ENCODE data around the gene HOXB13.

DNA sequence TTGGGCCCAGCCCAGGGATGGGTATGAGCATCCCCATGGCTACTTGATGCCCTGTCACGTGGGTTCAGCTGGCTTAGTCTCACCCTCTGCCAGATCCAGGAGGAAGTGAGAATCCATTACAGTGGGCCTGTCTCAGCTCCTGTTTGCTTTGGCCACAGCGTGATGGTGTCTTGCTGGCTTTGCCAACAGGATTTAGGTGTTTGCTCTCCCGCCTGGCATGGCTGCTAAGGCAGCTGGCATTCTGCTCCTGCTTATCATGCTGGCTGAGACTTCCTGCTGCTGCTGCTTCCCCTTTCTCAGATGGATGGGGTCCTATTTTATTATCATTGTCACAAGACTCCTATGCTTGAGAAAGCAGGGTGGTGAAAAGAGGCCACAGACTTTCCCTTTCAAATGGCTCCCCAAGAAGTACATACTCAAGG is 28.3 kb upstream of the HOXB13 start:
- TF ChIP-seq, protein P1, sequence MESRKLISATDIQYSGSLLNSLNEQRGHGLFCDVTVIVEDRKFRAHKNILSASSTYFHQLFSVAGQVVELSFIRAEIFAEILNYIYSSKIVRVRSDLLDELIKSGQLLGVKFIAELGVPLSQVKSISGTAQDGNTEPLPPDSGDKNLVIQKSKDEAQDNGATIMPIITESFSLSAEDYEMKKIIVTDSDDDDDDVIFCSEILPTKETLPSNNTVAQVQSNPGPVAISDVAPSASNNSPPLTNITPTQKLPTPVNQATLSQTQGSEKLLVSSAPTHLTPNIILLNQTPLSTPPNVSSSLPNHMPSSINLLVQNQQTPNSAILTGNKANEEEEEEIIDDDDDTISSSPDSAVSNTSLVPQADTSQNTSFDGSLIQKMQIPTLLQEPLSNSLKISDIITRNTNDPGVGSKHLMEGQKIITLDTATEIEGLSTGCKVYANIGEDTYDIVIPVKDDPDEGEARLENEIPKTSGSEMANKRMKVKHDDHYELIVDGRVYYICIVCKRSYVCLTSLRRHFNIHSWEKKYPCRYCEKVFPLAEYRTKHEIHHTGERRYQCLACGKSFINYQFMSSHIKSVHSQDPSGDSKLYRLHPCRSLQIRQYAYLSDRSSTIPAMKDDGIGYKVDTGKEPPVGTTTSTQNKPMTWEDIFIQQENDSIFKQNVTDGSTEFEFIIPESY (IDR thresholded peaks at IDR 0.05; ENCODE audit: borderline replicate concordance, low read depth): no peak
- TF ChIP-seq POLR2AphosphoS5 (IDR thresholded peaks at IDR 0.05; ENCODE audit: low read depth, low read length) (no peak), CHD2 (IDR thresholded peaks at IDR 0.05; ENCODE audit: low read length, partially characterized antibody) (no peak), TAF1 (IDR thresholded peaks at IDR 0.05; ENCODE audit: borderline replicate concordance, low read depth, low read length) (no peak), EZH2phosphoT487 (IDR thresholded peaks at IDR 0.05; ENCODE audit: borderline replicate concordance, low read depth) (no peak), JUND (IDR thresholded peaks at IDR 0.05) (no peak), SIN3A (IDR thresholded peaks at IDR 0.05; ENCODE audit: borderline replicate concordance, low read depth, low read length) (no peak), NFIC (IDR thresholded peaks at IDR 0.05; ENCODE audit: borderline replicate concordance) (no peak), RAD21 (IDR thresholded peaks at IDR 0.05; ENCODE audit: low read length) (no peak), FOXM1 (IDR thresholded peaks at IDR 0.05; ENCODE audit: low read depth) (no peak)
- TF ChIP-seq, protein P2, sequence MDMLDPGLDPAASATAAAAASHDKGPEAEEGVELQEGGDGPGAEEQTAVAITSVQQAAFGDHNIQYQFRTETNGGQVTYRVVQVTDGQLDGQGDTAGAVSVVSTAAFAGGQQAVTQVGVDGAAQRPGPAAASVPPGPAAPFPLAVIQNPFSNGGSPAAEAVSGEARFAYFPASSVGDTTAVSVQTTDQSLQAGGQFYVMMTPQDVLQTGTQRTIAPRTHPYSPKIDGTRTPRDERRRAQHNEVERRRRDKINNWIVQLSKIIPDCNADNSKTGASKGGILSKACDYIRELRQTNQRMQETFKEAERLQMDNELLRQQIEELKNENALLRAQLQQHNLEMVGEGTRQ (IDR thresholded peaks at IDR 0.05; ENCODE audit: borderline replicate concordance, low read depth, low read length): no peak
- TF ChIP-seq, protein P3, sequence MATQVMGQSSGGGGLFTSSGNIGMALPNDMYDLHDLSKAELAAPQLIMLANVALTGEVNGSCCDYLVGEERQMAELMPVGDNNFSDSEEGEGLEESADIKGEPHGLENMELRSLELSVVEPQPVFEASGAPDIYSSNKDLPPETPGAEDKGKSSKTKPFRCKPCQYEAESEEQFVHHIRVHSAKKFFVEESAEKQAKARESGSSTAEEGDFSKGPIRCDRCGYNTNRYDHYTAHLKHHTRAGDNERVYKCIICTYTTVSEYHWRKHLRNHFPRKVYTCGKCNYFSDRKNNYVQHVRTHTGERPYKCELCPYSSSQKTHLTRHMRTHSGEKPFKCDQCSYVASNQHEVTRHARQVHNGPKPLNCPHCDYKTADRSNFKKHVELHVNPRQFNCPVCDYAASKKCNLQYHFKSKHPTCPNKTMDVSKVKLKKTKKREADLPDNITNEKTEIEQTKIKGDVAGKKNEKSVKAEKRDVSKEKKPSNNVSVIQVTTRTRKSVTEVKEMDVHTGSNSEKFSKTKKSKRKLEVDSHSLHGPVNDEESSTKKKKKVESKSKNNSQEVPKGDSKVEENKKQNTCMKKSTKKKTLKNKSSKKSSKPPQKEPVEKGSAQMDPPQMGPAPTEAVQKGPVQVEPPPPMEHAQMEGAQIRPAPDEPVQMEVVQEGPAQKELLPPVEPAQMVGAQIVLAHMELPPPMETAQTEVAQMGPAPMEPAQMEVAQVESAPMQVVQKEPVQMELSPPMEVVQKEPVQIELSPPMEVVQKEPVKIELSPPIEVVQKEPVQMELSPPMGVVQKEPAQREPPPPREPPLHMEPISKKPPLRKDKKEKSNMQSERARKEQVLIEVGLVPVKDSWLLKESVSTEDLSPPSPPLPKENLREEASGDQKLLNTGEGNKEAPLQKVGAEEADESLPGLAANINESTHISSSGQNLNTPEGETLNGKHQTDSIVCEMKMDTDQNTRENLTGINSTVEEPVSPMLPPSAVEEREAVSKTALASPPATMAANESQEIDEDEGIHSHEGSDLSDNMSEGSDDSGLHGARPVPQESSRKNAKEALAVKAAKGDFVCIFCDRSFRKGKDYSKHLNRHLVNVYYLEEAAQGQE (IDR thresholded peaks at IDR 0.05; ENCODE audit: low read depth, low read length): no peak
- TF ChIP-seq, protein P4, sequence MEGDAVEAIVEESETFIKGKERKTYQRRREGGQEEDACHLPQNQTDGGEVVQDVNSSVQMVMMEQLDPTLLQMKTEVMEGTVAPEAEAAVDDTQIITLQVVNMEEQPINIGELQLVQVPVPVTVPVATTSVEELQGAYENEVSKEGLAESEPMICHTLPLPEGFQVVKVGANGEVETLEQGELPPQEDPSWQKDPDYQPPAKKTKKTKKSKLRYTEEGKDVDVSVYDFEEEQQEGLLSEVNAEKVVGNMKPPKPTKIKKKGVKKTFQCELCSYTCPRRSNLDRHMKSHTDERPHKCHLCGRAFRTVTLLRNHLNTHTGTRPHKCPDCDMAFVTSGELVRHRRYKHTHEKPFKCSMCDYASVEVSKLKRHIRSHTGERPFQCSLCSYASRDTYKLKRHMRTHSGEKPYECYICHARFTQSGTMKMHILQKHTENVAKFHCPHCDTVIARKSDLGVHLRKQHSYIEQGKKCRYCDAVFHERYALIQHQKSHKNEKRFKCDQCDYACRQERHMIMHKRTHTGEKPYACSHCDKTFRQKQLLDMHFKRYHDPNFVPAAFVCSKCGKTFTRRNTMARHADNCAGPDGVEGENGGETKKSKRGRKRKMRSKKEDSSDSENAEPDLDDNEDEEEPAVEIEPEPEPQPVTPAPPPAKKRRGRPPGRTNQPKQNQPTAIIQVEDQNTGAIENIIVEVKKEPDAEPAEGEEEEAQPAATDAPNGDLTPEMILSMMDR (IDR thresholded peaks at IDR 0.05): no peak

Data from SK-N-SH (cell line).